NCI-H146 (cell line): ENCODE measurements around the gene LPIN1.

Experiments used
- DNase-seq: peaks from one replicate; lab custom pipeline; 2025; lab: John Stamatoyannopoulos, UW

The LPIN1 gene

DNA sequence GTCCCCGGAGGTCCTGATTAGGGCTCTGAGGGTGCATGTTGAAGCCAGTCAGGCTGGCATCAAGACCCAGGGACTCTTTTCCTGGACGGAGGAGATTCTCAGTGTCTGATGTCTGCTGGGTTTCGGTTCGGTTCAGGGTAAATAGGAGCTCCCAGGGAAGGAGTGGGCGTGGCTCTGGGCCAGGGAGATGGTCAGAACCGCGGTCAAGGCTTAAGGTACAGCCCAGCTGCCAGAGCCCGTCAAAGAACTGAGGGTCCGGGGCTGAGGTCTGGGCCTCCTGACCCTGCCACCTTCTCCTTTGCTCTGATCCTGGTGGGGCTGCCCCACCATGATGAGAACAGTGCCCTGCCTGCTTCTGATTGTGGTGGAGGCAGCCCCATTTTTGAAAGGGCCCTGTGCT, 39.8 kb downstream of the LPIN1 start:
- DNase-seq, result no peak

- no peak for DNase-seq
These were observed 40.2 kb downstream of the LPIN1 start for GRCh38 chr2:11786592-11786991.

DNA sequence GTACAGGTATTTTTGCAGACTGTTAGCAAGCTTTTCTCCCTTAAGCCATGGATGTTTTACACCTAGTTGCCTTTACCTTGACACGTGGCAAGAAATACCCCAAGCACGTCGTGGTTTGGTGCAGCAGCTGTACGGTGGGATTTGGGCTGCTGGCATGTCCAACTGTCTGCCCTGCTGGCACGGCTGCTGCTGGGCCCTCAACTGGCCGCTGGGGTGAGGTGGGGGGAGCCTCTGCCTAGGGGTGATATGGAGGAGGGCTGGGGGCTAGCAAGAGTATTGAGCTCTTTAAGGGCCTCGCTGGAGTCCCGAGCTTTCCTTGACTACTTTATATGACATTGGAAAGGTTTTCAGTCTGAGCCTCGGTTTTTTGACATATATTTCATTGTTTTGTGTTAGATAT, 41.6 kb downstream of the LPIN1 start:
- no peak for DNase-seq

- no peak for DNase-seq
These were observed 42.2 kb downstream of the LPIN1 start for GRCh38 chr2:11788461-11789124.

- DNase-seq, result no peak
These were observed 42.8 kb downstream of the LPIN1 start for GRCh38 chr2:11789243-11789642.

- no peak for DNase-seq
These were observed 43.8 kb downstream of the LPIN1 start for GRCh38 chr2:11790228-11790627.

DNA sequence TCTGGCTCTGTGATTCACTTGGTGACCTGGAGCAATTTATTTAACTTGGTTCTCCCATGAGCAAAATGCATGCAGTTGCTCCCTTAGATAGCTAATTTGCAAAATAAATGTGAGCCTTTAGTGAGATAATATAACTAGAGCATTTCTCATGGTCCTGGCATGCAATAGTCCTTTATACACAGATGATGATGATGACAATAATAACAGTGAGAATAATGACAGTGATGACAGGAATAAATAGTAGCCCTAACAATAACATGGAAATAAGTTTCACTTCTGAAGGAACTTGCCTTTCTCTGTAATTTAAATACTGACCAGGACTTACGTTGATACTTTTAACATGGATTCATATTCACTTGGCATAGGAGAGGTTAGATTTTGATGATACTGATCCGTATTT, 49.2 kb downstream of the LPIN1 start:
- no peak for DNase-seq

GRCh38 chr2:11796190-11797171, 50.0 kb downstream of the LPIN1 start:
- DNase-seq, result no peak

GRCh38 chr2:11797846-11798245, 51.4 kb downstream of the LPIN1 start:
- DNase-seq, result no peak

- DNase-seq, result no peak
These were observed 52.4 kb downstream of the LPIN1 start for GRCh38 chr2:11798701-11799435.

- no peak for DNase-seq
These were observed 53.4 kb downstream of the LPIN1 start for GRCh38 chr2:11799826-11800225.

- no peak for DNase-seq
These were observed 56.4 kb downstream of the LPIN1 start for GRCh38 chr2:11802782-11803191.

GRCh38 chr2:11805024-11805423, 58.6 kb downstream of the LPIN1 start:
- no peak for DNase-seq

- no peak for DNase-seq
These were observed 59.5 kb downstream of the LPIN1 start for GRCh38 chr2:11805920-11806319.

DNA sequence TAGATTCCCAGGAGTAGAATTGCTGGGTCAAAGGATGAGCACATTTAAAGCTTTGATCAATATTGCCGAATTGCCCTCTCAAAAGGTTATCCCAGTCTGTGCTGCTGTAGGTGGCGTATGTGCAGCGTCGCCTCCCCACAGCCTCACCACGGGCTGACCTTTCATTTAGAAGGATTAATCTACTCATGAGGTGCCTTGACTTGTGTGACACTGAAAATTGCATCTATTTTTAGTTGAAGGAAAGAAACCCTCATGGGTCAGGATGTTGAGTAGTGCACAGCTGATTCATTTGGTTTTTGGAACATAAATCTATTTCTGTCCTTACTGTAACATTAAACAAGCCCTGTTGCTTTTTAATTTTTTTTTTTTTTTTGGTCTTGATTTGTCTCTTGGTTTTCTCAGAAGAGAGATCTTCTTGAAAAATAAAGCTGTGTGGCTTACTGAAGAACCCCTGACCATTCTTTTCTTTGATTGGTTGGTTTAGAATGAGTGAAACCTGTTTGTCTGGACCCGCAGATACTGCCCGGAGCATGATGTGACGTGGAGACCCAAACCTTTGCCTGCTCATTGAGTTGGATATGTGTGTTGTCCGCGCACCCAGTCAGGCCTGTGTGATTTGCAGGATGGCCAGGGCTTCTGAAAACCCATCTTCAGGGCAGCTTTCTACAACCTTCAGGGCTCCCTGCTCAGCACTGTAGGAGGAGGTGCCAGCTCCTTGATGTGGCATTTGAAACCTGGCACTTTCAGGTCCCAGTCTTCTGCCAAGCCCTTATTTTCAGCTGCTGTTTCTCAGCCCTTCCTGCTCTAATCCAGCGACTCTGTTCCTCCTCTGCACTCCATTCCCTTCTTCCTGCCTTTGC, 61.0 kb downstream of the LPIN1 start:
- no peak for DNase-seq

GRCh38 chr2:11808016-11808400, 61.6 kb downstream of the LPIN1 start:
- DNase-seq, result no peak

GRCh38 chr2:11809586-11810236, 63.3 kb downstream of the LPIN1 start:
- DNase-seq, result no peak

GRCh38 chr2:11810237-11810977, 64.0 kb downstream of the LPIN1 start:
- DNase-seq, result no peak

DNA sequence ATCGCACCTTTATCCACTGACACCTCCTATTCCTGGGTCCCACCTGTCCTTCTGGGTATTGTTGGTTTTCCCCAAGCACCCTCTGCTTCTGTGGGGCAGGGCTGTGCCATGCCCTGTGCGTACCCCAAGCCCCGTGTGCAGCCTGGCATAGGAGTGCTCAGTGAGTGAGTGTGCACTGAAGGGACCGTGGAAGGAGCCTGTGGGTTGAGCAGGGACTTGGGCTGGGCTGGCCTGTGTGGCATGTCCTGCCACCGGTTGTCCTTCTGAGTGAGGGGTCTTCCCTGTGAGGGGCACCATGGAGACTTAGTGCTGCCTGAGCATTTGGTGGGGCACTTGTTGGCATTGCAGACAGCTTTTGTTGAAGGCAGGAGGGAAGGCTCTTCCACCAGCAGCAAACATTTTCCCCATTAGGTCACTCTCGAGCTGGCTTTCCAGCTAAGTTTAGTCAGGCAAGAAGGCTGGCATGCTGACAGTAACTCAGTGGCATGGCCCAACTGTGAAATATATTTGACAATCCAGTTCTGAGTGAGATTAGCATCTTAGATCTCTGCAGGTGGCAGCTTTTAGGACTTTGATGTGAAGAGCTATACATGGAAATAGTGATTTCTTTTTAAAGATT, 64.7 kb downstream of the LPIN1 start:
- DNase-seq, result no peak
